Chondrocyte (in vitro differentiated cells): ENCODE results near the gene PFDN6. TPM values are rescaled to one million over a fixed set of nuclear protein-coding genes. Genes with fewer than 3 reads are reported as not detected.
"Not testable (repeated sequence)": the region's sequence is repeated elsewhere in the genome, so short reads cannot be mapped to it uniquely, and the experiment has no call there.

Experiments
- DNase-seq: peaks from one replicate; pipeline ENCODE4 v3.0.0; 2021; ENCODE audit warnings: mixed read lengths, low spot score
- H3K27ac Mint-ChIP-seq: one replicate; pipeline ENCODE4 v1.8.0; 2021; ENCODE audit warnings: mild to moderate bottlenecking, moderate library complexity, mixed read lengths; ENCODE audit not compliant: unreplicated experiment
- H3K27me3 Mint-ChIP-seq: 2 replicates; pipeline ENCODE4 v1.8.0; 2021; ENCODE audit warnings: low read depth, mixed read lengths
- H3K36me3 Mint-ChIP-seq: 2 replicates; pipeline ENCODE4 v1.8.0; 2021; ENCODE audit warnings: low read depth, mixed read lengths
- H3K4me1 Mint-ChIP-seq: 2 replicates; pipeline ENCODE4 v1.8.0; 2021; ENCODE audit warnings: low read depth, mild to moderate bottlenecking, mixed read lengths
- H3K4me3 Mint-ChIP-seq: one replicate; pipeline ENCODE4 v1.8.0; 2021; ENCODE audit warnings: mild to moderate bottlenecking, moderate library complexity, mixed read lengths; ENCODE audit not compliant: unreplicated experiment
- H3K9me3 Mint-ChIP-seq: 2 replicates; pipeline ENCODE4 v1.8.0; 2021; ENCODE audit warnings: low read depth, mixed read lengths
- CTCF ChIP-seq: fragments of 200-600 bp; sonication (generic); IDR thresholded peaks from 2 replicates; pipeline ENCODE4 v1.5.0; 2021; ENCODE audit warnings: antibody characterized with exemption, mild to moderate bottlenecking, moderate library complexity
- total RNA-seq: library from RNA; stranded (reverse); gene quantifications from 3 replicates; pipeline ENCODE4 v1.2.1, GENCODE V29; 2021

The PFDN6 gene
- total RNA-seq, 1 donor from 2014 or later: 25.3 TPM

DNA sequence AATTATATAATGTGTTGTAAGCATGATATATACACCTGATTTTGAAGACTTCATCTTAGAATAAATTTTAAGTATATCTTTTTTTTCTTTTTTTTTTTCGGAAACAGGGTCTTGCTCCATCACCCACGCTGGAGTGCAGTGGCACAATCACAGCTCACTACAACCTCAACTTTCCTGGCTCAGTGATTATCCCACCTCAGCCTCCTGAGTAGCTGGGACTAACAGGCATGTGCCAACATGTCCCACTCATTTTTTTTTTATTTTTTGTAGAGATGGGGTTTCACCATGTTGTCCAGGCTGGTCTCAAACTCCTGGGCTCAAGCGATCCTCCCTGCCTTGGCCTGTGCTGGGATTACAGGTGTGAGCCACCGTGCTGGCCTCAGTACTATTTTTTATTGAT lies 34.8 kb upstream of the PFDN6 start:
- no peak for DNase-seq
- Mint-ChIP-seq H3K36me3 (peaks cover 10% of the 10 kb centered on the region), H3K4me1 (peaks cover 31% of the 10 kb centered on the region), H3K9me3 (no peaks in the 10 kb centered on the region), H3K4me3 (no peak overlapping the region), H3K27ac (no peak overlapping the region), H3K27me3 (no peaks in the 10 kb centered on the region)
- no peak for TF ChIP-seq CTCF

GRCh38 chr6:33259032-33259431 lies 30.4 kb upstream of the PFDN6 start:
- Mint-ChIP-seq H3K4me1 (no peaks in the 10 kb centered on the region), H3K9me3 (no peaks in the 10 kb centered on the region)

DNA sequence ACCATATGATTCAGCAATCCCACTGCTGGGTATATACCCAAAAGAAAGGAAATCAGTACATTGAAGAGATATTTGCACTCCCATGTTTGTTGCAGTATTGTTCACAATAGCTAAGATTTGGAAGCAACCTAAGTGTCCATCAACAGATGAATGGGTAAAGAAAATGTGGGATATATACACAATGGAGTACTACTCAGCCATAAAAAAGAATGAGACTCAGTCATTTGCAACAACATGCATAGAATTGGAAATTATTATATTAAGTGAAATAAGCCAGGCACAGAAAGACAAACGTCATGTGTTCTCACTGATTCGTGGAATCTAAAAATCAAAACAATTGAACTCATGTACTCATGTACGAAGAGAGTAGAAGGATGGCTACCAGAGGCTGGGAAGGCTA lies 26.9 kb upstream of the PFDN6 start:
- H3K4me3 Mint-ChIP-seq, H3K27me3 Mint-ChIP-seq, H3K4me1 Mint-ChIP-seq: not testable (repeated sequence)

More at GRCh38 chr6:33259032-33259431, 30.4 kb upstream of the PFDN6 start:
- no peak for TF ChIP-seq CTCF
- H3K36me3 Mint-ChIP-seq: peaks cover 17% of the 10 kb centered on the region
- no peak overlapping the region for H3K27ac Mint-ChIP-seq
- H3K27me3 Mint-ChIP-seq: no peaks in the 10 kb centered on the region
- DNase-seq: no peak
- H3K4me3 Mint-ChIP-seq: no peak overlapping the region

DNA sequence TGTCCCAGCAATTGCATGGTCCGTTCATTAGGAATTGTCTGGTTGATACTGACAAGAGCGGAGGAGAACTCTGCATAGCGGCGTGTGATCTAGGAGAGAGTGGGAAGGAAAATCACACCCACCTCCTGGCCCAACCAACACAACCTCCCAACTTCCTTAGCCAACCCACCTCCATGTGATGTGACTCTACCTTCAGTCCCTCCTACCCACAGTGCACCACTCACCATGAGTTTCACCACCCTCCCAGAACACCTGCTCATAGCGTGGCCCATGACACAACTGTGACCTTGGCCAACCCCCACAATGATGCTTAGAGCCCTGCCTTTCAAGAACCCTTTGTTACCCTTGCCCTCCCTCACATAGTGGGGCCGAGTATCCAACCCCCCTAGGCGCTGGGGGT lies 25.4 kb upstream of the PFDN6 start:
- Mint-ChIP-seq H3K9me3 (no peaks in the 10 kb centered on the region), H3K4me1 (no peaks in the 10 kb centered on the region), H3K36me3 (peaks cover 38% of the 10 kb centered on the region), H3K4me3 (no peak overlapping the region), H3K27ac (no peak overlapping the region), H3K27me3 (no peaks in the 10 kb centered on the region)
- no peak for TF ChIP-seq CTCF
- no peak for DNase-seq

More for the DNA sequence above, 26.9 kb upstream of the PFDN6 start:
- not testable (repeated sequence) for H3K9me3 Mint-ChIP-seq, DNase-seq, H3K27ac Mint-ChIP-seq
- peaks cover 33% of the 10 kb centered on the region for H3K36me3 Mint-ChIP-seq

- peak; percentile 34 for TF ChIP-seq CTCF
- Mint-ChIP-seq H3K27ac (peak overlapping the region; percentile 100), H3K9me3 (no peaks in the 10 kb centered on the region), H3K36me3 (peaks cover 34% of the 10 kb centered on the region), H3K27me3 (no peaks in the 10 kb centered on the region), H3K4me3 (peak overlapping the region; percentile 94), H3K4me1 (peaks cover 52% of the 10 kb centered on the region)
- DNase-seq: no peak
These were observed 18.3 kb upstream of the PFDN6 start for GRCh38 chr6:33271117-33271467.

DNA sequence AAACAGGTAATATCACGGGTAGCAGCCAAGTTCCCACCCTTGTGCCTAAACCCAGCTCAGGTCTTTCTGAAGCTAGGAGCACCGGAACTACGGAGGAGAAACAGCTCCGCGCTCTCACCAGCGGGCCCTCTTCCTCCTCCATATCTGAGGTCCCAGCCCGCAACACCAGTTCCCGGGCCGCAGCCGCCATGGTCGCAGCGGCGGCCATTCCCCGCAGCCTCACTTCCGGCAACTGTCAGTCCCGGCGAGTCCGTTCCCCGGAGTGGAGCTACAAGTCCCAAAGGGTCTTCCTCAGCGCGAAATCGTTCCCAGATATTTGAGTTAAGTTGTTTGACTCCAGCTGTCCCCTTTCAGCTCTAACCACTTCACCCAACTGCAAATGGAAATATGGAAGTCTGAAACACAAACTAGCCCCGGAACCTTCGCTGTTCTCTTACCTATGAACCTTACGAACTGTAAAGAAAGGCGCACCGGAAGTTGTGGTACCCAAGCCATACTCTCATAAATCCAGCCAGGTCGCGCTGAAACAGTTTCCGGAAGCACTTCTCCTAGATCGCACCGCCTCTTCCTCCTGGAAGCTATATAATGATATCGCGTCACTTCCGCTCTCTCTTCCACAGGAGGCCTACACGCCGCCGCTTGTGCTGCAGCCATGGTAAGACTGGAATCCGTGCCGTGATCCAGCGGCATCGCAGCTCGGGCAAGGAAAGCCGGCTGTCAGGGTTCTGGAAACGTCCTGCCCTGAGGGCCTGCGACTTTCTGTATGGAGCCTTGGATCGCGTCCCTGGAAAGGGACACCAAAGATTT lies 17.7 kb upstream of the PFDN6 start, which contains the start of the genes RPS18 and VPS52:
TSS of gene RPS18 (plus strand) at position 608 of the 807 bp plus-strand sequence. CDS start at position 653, 45 bp downstream.
TSS of gene VPS52 (minus strand) at position 409 of the 807 bp plus-strand sequence. CDS start at position 208, 201 bp downstream.
- TF ChIP-seq CTCF: no peak
- Mint-ChIP-seq H3K27me3 (no peaks in the 10 kb centered on the region), H3K9me3 (no peaks in the 10 kb centered on the region), H3K36me3 (peaks cover 34% of the 10 kb centered on the region), H3K4me1 (peaks cover 58% of the 10 kb centered on the region), H3K4me3 (peak within 1 kb of the TSS; percentile 94), H3K27ac (peak within 1 kb of the TSS; percentile 100)
- no peak for DNase-seq
